Caco-2 (cell line): Measurements from ENCODE around the gene TRIM9. TPM values are rescaled to one million over a fixed set of nuclear protein-coding genes. Genes with fewer than 3 reads are reported as not detected.

Source experiments
- BruUV-seq: library from RNA; stranded (reverse); fragments of 400-500 nt; replicated peaks from 2 replicates; lab custom pipeline; 2021; lab: Mats Ljungman, UMichigan
- CTCF ChIA-PET: fragments of 300-600 bp; sonication (Branson Sonifier 250); formaldehyde crosslinking; loops from one replicate; lab custom pipeline; 2022; ENCODE audit warnings: antibody characterized with exemption; lab: Charles Lee
- POLR2A ChIA-PET: fragments of 300-600 bp; sonication (Branson Sonifier 250); formaldehyde crosslinking; loops from one replicate; lab custom pipeline; 2022; ENCODE audit warnings: antibody characterized with exemption; lab: Charles Lee
- DNase-seq, 2 experiments: peaks; one replicate each; pipeline versions ENCODE4 v3.0.0 to v3.0.0-alpha.2; 2020 to 2022
- H3K27me3 ChIP-seq: replicated peaks from 2 replicates; pipeline ENCODE4 v1.6.0; 2011; ENCODE audit warnings: low read length; ENCODE audit not compliant: control insufficient read depth, insufficient read depth
- H3K36me3 ChIP-seq: 2 replicates; pipeline ENCODE4 v1.5.1; 2011; ENCODE audit warnings: low read length; ENCODE audit not compliant: control insufficient read depth, insufficient read depth
- H3K4me1 ChIP-seq: fragments of 250-450 bp; sonication (Bioruptor Pico); 2 replicates; pipeline ENCODE4 v1.5.1; 2020; ENCODE audit warnings: mild to moderate bottlenecking
- H3K4me3 ChIP-seq: 2 replicates; pipeline ENCODE4 v1.5.1; 2011; ENCODE audit warnings: low read depth, mild to moderate bottlenecking, control low read depth, low read length
- H3K9me3 ChIP-seq: fragments of 250-450 bp; sonication (Bioruptor Pico); 2 replicates; pipeline ENCODE4 v1.5.1; 2020; ENCODE audit warnings: mild to moderate bottlenecking, moderate library complexity
- H3K27ac Mint-ChIP-seq: one replicate; pipeline ENCODE4 v1.8.0; 2022; ENCODE audit warnings: mixed read lengths; ENCODE audit not compliant: unreplicated experiment
- H3K27me3 Mint-ChIP-seq: one replicate; pipeline ENCODE4 v1.8.0; 2022; ENCODE audit warnings: mixed read lengths; ENCODE audit not compliant: insufficient read depth, unreplicated experiment
- H3K36me3 Mint-ChIP-seq: one replicate; pipeline ENCODE4 v1.8.0; 2022; ENCODE audit warnings: mild to moderate bottlenecking, mixed read lengths; ENCODE audit not compliant: insufficient read depth, unreplicated experiment
- H3K4me1 Mint-ChIP-seq: one replicate; pipeline ENCODE4 v1.8.0; 2022; ENCODE audit warnings: low read depth, mixed read lengths; ENCODE audit not compliant: unreplicated experiment
- H3K4me3 Mint-ChIP-seq: one replicate; pipeline ENCODE4 v1.8.0; 2022; ENCODE audit warnings: mild to moderate bottlenecking, moderate library complexity, mixed read lengths; ENCODE audit not compliant: unreplicated experiment
- H3K9me3 Mint-ChIP-seq: one replicate; pipeline ENCODE4 v1.8.0; 2022; ENCODE audit warnings: mixed read lengths; ENCODE audit not compliant: unreplicated experiment
- intact Hi-C: fragments of 100-400 bp; cut with micrococcal nuclease; formaldehyde crosslinking; loops from one replicate; pipeline ENCODE4 v1.10.0; 2022; ENCODE audit not compliant: unreplicated experiment
- total RNA-seq: library from RNA; stranded (reverse); gene quantifications from 2 replicates; pipeline ENCODE4 v1.2.3, GENCODE V29; 2022
- TF ChIP-seq, protein P1 (sequence below), 2 experiments: fragments of 200-600 bp in 1 of 2; IDR thresholded peaks; 1 replicate in 1 of 2; 2 replicates in 1 of 2; pipeline versions ENCODE4 v1.5.1 to v1.8.0; 2011 to 2022; ENCODE audit warnings: antibody characterized with exemption in 1 of 2, control low read depth in 1 of 2, inconsistent platforms in 1 of 2, low read depth in 1 of 2, low read length in 1 of 2, mild to moderate bottlenecking in 1 of 2, moderate library complexity in 1 of 2; ENCODE audit not compliant: insufficient read depth in 1 of 2, severe bottlenecking in 1 of 2, unreplicated experiment in 1 of 2

The TRIM9 gene
- total RNA-seq, 1 experiment from 2014 or later, result 2.7 TPM

GRCh38 chr14:51066576-51066975 is 28.3 kb downstream of the TRIM9 start:
- ChIA-PET POLR2A (no interaction called here), CTCF (no interaction called here)
- TF ChIP-seq, protein P1, sequence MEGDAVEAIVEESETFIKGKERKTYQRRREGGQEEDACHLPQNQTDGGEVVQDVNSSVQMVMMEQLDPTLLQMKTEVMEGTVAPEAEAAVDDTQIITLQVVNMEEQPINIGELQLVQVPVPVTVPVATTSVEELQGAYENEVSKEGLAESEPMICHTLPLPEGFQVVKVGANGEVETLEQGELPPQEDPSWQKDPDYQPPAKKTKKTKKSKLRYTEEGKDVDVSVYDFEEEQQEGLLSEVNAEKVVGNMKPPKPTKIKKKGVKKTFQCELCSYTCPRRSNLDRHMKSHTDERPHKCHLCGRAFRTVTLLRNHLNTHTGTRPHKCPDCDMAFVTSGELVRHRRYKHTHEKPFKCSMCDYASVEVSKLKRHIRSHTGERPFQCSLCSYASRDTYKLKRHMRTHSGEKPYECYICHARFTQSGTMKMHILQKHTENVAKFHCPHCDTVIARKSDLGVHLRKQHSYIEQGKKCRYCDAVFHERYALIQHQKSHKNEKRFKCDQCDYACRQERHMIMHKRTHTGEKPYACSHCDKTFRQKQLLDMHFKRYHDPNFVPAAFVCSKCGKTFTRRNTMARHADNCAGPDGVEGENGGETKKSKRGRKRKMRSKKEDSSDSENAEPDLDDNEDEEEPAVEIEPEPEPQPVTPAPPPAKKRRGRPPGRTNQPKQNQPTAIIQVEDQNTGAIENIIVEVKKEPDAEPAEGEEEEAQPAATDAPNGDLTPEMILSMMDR (IDR thresholded peaks at IDR 0.05; ENCODE audit: insufficient read depth in 1 of 2, low read depth in 1 of 2, low read length in 1 of 2, severe bottlenecking in 1 of 2, unreplicated experiment in 1 of 2), result no peak
- Histone ChIP-seq H3K4me3 (no peak overlapping the region), H3K27me3 (no peaks in the 10 kb centered on the region), H3K4me1 (no peaks in the 10 kb centered on the region), H3K36me3 (no peaks in the 10 kb centered on the region), H3K9me3 (peaks cover 9% of the 10 kb centered on the region)
- intact Hi-C loops, result no loop called here
- peaks cover 17% of the 10 kb centered on the region for H3K9me3 Mint-ChIP-seq
- H3K27ac Mint-ChIP-seq, result no peak overlapping the region
- no peak for DNase-seq
- no peak overlapping the region for H3K4me3 Mint-ChIP-seq
- no peaks in the 10 kb centered on the region for H3K27me3 Mint-ChIP-seq
- H3K4me1 Mint-ChIP-seq, result no peaks in the 10 kb centered on the region
- H3K36me3 Mint-ChIP-seq, result no peaks in the 10 kb centered on the region
- no TSS peak for BruUV-seq

DNA sequence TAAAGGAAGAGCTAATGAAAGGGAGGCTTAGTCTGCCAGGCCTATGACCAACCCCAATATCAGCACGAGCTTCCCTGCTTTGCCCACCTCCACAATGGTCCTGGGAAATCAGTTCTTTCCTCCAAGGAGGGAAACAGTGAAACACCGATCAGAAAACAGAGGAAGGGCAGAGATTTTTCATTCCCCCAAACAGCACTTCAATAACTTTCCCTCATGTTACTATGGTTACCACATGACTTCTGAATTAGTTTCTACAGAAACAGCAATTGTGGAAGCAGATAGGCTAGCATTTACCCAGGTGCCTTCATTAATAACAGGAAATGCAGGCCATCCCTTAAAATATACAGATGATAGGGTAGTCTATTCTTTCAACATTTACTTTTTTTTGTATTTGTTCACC is 35.9 kb downstream of the TRIM9 start:
- no peaks in the 10 kb centered on the region for H3K36me3 Mint-ChIP-seq
- H3K9me3 Mint-ChIP-seq, result peaks cover 17% of the 10 kb centered on the region
- TF ChIP-seq, protein P1 (IDR thresholded peaks at IDR 0.05; ENCODE audit: insufficient read depth in 1 of 2, low read depth in 1 of 2, low read length in 1 of 2, severe bottlenecking in 1 of 2, unreplicated experiment in 1 of 2), result no peak
- no peak overlapping the region for H3K4me3 Mint-ChIP-seq
- intact Hi-C loops, result no loop called here
- no peaks in the 10 kb centered on the region for H3K27me3 Mint-ChIP-seq
- no peaks in the 10 kb centered on the region for H3K27me3 ChIP-seq
- no peak overlapping the region for H3K27ac Mint-ChIP-seq
- H3K4me1 ChIP-seq, result no peaks in the 10 kb centered on the region
- no peaks in the 10 kb centered on the region for H3K36me3 ChIP-seq
- H3K9me3 ChIP-seq, result peaks cover 9% of the 10 kb centered on the region
- ChIA-PET POLR2A (no interaction called here), CTCF (interaction anchor here (0.7 kb wide), 1 partner anchor 44 kb away, joined by 10 read pairs; no protein-coding TSS in a partner anchor)
- H3K4me3 ChIP-seq, result no peak overlapping the region
- no peak for DNase-seq
- H3K4me1 Mint-ChIP-seq, result no peaks in the 10 kb centered on the region
- BruUV-seq, result no TSS peak

DNA sequence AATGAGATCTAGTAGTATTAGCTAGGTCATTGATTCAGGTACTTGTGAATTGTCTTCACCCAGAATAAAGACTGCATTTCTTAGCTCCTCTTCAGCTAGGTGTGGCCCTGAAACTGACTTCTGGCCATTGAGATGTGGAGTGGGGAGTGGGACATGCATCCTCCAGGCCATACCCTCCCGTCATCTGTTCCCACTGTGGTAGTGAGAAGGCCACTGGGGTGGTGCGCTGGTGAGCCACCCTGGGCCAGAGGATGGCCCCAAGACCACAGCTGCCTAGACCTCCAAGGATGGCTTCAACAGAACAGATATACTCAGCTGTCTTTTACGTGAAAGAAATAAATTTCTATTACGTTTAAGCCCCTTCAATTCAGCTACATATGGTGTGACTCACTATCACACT is 36.5 kb downstream of the TRIM9 start:
- no peaks in the 10 kb centered on the region for H3K27me3 Mint-ChIP-seq
- no TSS peak for BruUV-seq
- Histone ChIP-seq H3K4me3 (no peak overlapping the region), H3K9me3 (peaks cover 8% of the 10 kb centered on the region), H3K27me3 (no peaks in the 10 kb centered on the region), H3K4me1 (no peaks in the 10 kb centered on the region), H3K36me3 (no peaks in the 10 kb centered on the region)
- intact Hi-C loops, result no loop called here
- no peak overlapping the region for H3K4me3 Mint-ChIP-seq
- POLR2A ChIA-PET, result no interaction called here
- DNase-seq, result no peak
- no peaks in the 10 kb centered on the region for H3K4me1 Mint-ChIP-seq
- H3K9me3 Mint-ChIP-seq, result peaks cover 16% of the 10 kb centered on the region
- no peaks in the 10 kb centered on the region for H3K36me3 Mint-ChIP-seq
- TF ChIP-seq, protein P1 (IDR thresholded peaks at IDR 0.05; ENCODE audit: insufficient read depth in 1 of 2, low read depth in 1 of 2, low read length in 1 of 2, severe bottlenecking in 1 of 2, unreplicated experiment in 1 of 2), result no peak
- CTCF ChIA-PET, result interaction anchor here (0.6 kb wide), 1 partner anchor 593 kb away, joined by 6 read pairs; the partner anchor contains the start of gene FRMD6
- H3K27ac Mint-ChIP-seq, result no peak overlapping the region
